Measurements from ENCODE around the gene KIN. TPM values are rescaled to one million over a fixed set of nuclear protein-coding genes. Genes with fewer than 3 reads are reported as not detected.

Gene KIN
- total and polyA plus RNA-seq, 2 experiments from 2014 or later = 8.5 to 31.7 TPM

DNA sequence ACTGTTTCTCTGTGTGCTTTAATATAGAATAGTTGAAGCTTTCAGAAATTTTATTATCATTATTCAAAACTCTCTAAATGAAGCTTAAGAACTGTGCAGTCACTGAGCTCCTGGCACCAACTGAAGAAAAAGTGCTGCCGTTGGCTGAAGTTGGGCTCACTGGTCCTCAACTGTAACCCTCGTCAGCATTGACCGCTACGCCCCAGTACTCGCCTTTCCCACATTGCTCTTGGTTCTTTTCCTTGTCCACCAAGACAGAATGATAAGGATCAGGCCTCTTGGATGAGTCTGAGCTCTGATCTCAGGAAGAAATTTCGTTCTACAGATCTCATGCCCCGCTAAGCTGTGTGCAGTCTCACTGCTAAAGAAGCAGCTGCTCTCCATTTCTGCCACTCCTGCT, 22.6 kb upstream of the KIN start:
- H3K9me3 Mint-ChIP-seq = no peaks in the 10 kb centered on the region
- H3K4me1 ChIP-seq (ENCODE audit: insufficient read depth) = peaks cover 5% of the 10 kb centered on the region; the same call in 1 of the 2 replicates
- H3K4me3 Mint-ChIP-seq = no peak overlapping the region
- TF ChIP-seq NANOG (IDR thresholded peaks at IDR 0.05; ENCODE audit: borderline replicate concordance) = no peak
- TF ChIP-seq EZH2 (IDR thresholded peaks at IDR 0.05; ENCODE audit: low read depth, unreplicated experiment) = no peak
- no peak for TF ChIP-seq CREB1 (CRISPR knock-in tag; IDR thresholded peaks at IDR 0.05; ENCODE audit: low read depth)
- TF ChIP-seq, protein P1, sequence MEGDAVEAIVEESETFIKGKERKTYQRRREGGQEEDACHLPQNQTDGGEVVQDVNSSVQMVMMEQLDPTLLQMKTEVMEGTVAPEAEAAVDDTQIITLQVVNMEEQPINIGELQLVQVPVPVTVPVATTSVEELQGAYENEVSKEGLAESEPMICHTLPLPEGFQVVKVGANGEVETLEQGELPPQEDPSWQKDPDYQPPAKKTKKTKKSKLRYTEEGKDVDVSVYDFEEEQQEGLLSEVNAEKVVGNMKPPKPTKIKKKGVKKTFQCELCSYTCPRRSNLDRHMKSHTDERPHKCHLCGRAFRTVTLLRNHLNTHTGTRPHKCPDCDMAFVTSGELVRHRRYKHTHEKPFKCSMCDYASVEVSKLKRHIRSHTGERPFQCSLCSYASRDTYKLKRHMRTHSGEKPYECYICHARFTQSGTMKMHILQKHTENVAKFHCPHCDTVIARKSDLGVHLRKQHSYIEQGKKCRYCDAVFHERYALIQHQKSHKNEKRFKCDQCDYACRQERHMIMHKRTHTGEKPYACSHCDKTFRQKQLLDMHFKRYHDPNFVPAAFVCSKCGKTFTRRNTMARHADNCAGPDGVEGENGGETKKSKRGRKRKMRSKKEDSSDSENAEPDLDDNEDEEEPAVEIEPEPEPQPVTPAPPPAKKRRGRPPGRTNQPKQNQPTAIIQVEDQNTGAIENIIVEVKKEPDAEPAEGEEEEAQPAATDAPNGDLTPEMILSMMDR (conservative IDR thresholded peaks at IDR 0.05; ENCODE audit: low read depth in 2 of 2) = no peak
- TF ChIP-seq JUNB (IDR thresholded peaks at IDR 0.05; ENCODE audit: unreplicated experiment) = no peak
- TF ChIP-seq, protein P2, sequence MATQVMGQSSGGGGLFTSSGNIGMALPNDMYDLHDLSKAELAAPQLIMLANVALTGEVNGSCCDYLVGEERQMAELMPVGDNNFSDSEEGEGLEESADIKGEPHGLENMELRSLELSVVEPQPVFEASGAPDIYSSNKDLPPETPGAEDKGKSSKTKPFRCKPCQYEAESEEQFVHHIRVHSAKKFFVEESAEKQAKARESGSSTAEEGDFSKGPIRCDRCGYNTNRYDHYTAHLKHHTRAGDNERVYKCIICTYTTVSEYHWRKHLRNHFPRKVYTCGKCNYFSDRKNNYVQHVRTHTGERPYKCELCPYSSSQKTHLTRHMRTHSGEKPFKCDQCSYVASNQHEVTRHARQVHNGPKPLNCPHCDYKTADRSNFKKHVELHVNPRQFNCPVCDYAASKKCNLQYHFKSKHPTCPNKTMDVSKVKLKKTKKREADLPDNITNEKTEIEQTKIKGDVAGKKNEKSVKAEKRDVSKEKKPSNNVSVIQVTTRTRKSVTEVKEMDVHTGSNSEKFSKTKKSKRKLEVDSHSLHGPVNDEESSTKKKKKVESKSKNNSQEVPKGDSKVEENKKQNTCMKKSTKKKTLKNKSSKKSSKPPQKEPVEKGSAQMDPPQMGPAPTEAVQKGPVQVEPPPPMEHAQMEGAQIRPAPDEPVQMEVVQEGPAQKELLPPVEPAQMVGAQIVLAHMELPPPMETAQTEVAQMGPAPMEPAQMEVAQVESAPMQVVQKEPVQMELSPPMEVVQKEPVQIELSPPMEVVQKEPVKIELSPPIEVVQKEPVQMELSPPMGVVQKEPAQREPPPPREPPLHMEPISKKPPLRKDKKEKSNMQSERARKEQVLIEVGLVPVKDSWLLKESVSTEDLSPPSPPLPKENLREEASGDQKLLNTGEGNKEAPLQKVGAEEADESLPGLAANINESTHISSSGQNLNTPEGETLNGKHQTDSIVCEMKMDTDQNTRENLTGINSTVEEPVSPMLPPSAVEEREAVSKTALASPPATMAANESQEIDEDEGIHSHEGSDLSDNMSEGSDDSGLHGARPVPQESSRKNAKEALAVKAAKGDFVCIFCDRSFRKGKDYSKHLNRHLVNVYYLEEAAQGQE (IDR thresholded peaks at IDR 0.05; ENCODE audit: unreplicated experiment) = no peak
- TF ChIP-seq EZH2phosphoT487 (IDR thresholded peaks at IDR 0.05; ENCODE audit: unreplicated experiment) = no peak
- TF ChIP-seq, protein P3, sequence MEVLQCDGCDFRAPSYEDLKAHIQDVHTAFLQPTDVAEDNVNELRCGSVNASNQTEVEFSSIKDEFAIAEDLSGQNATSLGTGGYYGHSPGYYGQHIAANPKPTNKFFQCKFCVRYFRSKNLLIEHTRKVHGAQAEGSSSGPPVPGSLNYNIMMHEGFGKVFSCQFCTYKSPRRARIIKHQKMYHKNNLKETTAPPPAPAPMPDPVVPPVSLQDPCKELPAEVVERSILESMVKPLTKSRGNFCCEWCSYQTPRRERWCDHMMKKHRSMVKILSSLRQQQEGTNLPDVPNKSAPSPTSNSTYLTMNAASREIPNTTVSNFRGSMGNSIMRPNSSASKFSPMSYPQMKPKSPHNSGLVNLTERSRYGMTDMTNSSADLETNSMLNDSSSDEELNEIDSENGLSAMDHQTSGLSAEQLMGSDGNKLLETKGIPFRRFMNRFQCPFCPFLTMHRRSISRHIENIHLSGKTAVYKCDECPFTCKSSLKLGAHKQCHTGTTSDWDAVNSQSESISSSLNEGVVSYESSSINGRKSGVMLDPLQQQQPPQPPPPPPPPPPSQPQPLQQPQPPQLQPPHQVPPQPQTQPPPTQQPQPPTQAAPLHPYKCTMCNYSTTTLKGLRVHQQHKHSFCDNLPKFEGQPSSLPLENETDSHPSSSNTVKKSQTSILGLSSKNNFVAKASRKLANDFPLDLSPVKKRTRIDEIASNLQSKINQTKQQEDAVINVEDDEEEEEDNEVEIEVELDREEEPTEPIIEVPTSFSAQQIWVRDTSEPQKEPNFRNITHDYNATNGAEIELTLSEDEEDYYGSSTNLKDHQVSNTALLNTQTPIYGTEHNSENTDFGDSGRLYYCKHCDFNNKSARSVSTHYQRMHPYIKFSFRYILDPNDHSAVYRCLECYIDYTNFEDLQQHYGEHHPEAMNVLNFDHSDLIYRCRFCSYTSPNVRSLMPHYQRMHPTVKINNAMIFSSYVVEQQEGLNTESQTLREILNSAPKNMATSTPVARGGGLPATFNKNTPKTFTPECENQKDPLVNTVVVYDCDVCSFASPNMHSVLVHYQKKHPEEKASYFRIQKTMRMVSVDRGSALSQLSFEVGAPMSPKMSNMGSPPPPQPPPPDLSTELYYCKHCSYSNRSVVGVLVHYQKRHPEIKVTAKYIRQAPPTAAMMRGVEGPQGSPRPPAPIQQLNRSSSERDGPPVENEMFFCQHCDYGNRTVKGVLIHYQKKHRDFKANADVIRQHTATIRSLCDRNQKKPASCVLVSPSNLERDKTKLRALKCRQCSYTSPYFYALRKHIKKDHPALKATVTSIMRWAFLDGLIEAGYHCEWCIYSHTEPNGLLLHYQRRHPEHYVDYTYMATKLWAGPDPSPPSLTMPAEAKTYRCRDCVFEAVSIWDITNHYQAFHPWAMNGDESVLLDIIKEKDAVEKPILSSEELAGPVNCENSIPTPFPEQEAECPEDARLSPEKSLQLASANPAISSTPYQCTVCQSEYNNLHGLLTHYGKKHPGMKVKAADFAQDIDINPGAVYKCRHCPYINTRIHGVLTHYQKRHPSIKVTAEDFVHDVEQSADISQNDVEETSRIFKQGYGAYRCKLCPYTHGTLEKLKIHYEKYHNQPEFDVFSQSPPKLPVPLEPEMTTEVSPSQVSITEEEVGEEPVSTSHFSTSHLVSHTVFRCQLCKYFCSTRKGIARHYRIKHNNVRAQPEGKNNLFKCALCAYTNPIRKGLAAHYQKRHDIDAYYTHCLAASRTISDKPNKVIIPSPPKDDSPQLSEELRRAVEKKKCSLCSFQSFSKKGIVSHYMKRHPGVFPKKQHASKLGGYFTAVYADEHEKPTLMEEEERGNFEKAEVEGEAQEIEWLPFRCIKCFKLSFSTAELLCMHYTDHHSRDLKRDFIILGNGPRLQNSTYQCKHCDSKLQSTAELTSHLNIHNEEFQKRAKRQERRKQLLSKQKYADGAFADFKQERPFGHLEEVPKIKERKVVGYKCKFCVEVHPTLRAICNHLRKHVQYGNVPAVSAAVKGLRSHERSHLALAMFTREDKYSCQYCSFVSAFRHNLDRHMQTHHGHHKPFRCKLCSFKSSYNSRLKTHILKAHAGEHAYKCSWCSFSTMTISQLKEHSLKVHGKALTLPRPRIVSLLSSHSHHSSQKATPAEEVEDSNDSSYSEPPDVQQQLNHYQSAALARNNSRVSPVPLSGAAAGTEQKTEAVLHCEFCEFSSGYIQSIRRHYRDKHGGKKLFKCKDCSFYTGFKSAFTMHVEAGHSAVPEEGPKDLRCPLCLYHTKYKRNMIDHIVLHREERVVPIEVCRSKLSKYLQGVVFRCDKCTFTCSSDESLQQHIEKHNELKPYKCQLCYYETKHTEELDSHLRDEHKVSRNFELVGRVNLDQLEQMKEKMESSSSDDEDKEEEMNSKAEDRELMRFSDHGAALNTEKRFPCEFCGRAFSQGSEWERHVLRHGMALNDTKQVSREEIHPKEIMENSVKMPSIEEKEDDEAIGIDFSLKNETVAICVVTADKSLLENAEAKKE (CRISPR knock-in tag; IDR thresholded peaks at IDR 0.05) = no peak
- TF ChIP-seq ZNF114 (CRISPR knock-in tag; IDR thresholded peaks at IDR 0.05) = no peak
- no peak for TF ChIP-seq STAT1 (IDR thresholded peaks at IDR 0.05; ENCODE audit: unreplicated experiment)
- TF ChIP-seq, protein P4, sequence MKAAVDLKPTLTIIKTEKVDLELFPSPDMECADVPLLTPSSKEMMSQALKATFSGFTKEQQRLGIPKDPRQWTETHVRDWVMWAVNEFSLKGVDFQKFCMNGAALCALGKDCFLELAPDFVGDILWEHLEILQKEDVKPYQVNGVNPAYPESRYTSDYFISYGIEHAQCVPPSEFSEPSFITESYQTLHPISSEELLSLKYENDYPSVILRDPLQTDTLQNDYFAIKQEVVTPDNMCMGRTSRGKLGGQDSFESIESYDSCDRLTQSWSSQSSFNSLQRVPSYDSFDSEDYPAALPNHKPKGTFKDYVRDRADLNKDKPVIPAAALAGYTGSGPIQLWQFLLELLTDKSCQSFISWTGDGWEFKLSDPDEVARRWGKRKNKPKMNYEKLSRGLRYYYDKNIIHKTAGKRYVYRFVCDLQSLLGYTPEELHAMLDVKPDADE (IDR thresholded peaks at IDR 0.05) = no peak
- no peak for TF ChIP-seq ZNF331 (CRISPR knock-in tag; IDR thresholded peaks at IDR 0.05; ENCODE audit: low read depth)
- TF ChIP-seq POLR2AphosphoS5 (IDR thresholded peaks at IDR 0.05; ENCODE audit: low read depth) = no peak
- ATAC-seq (no peak), DNase-seq (ENCODE audit: low spot score) (no peak)
- H2AFZ ChIP-seq = no peak overlapping the region
- no peak overlapping the region for H3K27ac ChIP-seq (ENCODE audit: low read depth)
- no peaks in the 10 kb centered on the region for H3F3A ChIP-seq (replicated peaks; ENCODE audit: low read depth)
- no peak overlapping the region for H3K27ac Mint-ChIP-seq
- H3K27me3 ChIP-seq (ENCODE audit: insufficient read depth) = no peaks in the 10 kb centered on the region
- H3K9me2 ChIP-seq (ENCODE audit: insufficient read depth) = no peaks in the 10 kb centered on the region
- H3K4me3 ChIP-seq = no peak overlapping the region
- no peak overlapping the region for H3K4me2 ChIP-seq
- peaks cover 12% of the 10 kb centered on the region; the same call in 1 of the 2 replicates for H3K36me3 ChIP-seq (ENCODE audit: insufficient read depth)
- H3K4me1 Mint-ChIP-seq = peaks cover 17% of the 10 kb centered on the region
- peaks cover 6% of the 10 kb centered on the region for H4K20me1 ChIP-seq (replicated peaks; ENCODE audit: insufficient read depth)
- peaks cover 8% of the 10 kb centered on the region for H3K27me3 Mint-ChIP-seq (ENCODE audit: insufficient read depth, low read depth, poor library complexity)
- peaks cover 13% of the 10 kb centered on the region; the same call in 2 of the 3 replicates for H3K36me3 Mint-ChIP-seq (ENCODE audit: low read depth)
- no peaks in the 10 kb centered on the region for H3K79me2 ChIP-seq (replicated peaks; ENCODE audit: insufficient read depth)

Measured in GM23338 (cell line).